Panc1 (cell line): Measurements from ENCODE around the gene FCSK. TPM values are rescaled to one million over a fixed set of nuclear protein-coding genes. Genes with fewer than 3 reads are reported as not detected.

Experiments used
- ATAC-seq: fragments of 200-7000 bp; cut with Tn5 transposase; 2 replicates; pipeline ENCODE4 v1.9.1; 2020; ENCODE audit warnings: mild to moderate bottlenecking, moderate library complexity
- BruUV-seq: library from RNA; stranded (reverse); fragments of 400-500 nt; replicated peaks from 2 replicates; lab custom pipeline; 2021; lab: Mats Ljungman, UMichigan
- CTCF ChIA-PET: fragments of 300-600 bp; sonication (Branson Sonifier 250); formaldehyde crosslinking; loops from one replicate; lab custom pipeline; 2022; ENCODE audit warnings: antibody characterized with exemption; lab: Charles Lee
- POLR2A ChIA-PET: fragments of 300-600 bp; sonication (Branson Sonifier 250); formaldehyde crosslinking; loops from one replicate; lab custom pipeline; 2022; ENCODE audit warnings: antibody characterized with exemption; lab: Charles Lee
- DNase-seq: peaks from one replicate; pipeline ENCODE4 v3.0.0-alpha.2; 2010; ENCODE audit warnings: low read depth, low spot score
- H3K27ac ChIP-seq: 2 replicates; pipeline ENCODE4 v1.5.1; 2011; ENCODE audit warnings: mild to moderate bottlenecking, low read length, inconsistent platforms
- H3K27me3 ChIP-seq: fragments of 200-500 bp; sonication (Bioruptor generic); 2 replicates; pipeline ENCODE4 v1.6.0; 2014; ENCODE audit warnings: low read length, inconsistent platforms; ENCODE audit not compliant: control insufficient read depth, insufficient read depth
- H3K36me3 ChIP-seq: fragments of 200-500 bp; sonication (Bioruptor generic); 2 replicates; pipeline ENCODE4 v1.5.1; 2014; ENCODE audit warnings: inconsistent platforms, mild to moderate bottlenecking, low read length, moderate library complexity; ENCODE audit not compliant: control insufficient read depth, insufficient read depth
- H3K4me1 ChIP-seq: 2 replicates; pipeline ENCODE4 v1.5.1; 2011; ENCODE audit warnings: inconsistent platforms, mild to moderate bottlenecking, low read length, moderate library complexity; ENCODE audit not compliant: control insufficient read depth, insufficient read depth
- H3K4me3 ChIP-seq, 2 experiments: 2 replicates each; pipeline ENCODE4 v1.5.1; 2011 to 2012; ENCODE audit warnings: low read depth in 2 of 2, low read length in 2 of 2, mild to moderate bottlenecking in 2 of 2, inconsistent platforms in 1 of 2, moderate library complexity in 1 of 2
- H3K9me3 ChIP-seq: fragments of 200-500 bp; sonication (Bioruptor generic); 2 replicates; pipeline ENCODE4 v1.5.1; 2014; ENCODE audit warnings: low read depth, mild to moderate bottlenecking, inconsistent platforms, low read length, moderate library complexity; ENCODE audit not compliant: control insufficient read depth, insufficient read depth
- CTCF ChIP-seq: fragments of 450-650 bp; IDR thresholded peaks from 2 replicates; pipeline ENCODE4 v1.5.1; 2017; ENCODE audit warnings: mild to moderate bottlenecking
- POLR2AphosphoS5 ChIP-seq: IDR thresholded peaks from 2 replicates; pipeline ENCODE4 v1.6.1; 2012; ENCODE audit warnings: mild to moderate bottlenecking, low read depth, low read length, moderate library complexity
- REST ChIP-seq, 2 experiments: IDR thresholded peaks; 2 replicates each; pipeline ENCODE4 v1.6.1; 2011 to 2012; ENCODE audit warnings: low read depth in 2 of 2, control low read depth in 1 of 2, low read length in 1 of 2, mild to moderate bottlenecking in 1 of 2, moderate library complexity in 1 of 2; ENCODE audit not compliant: insufficient read depth in 1 of 2
- SIN3A ChIP-seq: IDR thresholded peaks from 2 replicates; pipeline ENCODE4 v1.6.1; 2012; ENCODE audit warnings: low read depth, mild to moderate bottlenecking, low read length, moderate library complexity, borderline replicate concordance; ENCODE audit not compliant: insufficient read depth
- TCF7L2 ChIP-seq: IDR thresholded peaks from 2 replicates; pipeline ENCODE4 v1.6.1; 2011; ENCODE audit warnings: mild to moderate bottlenecking, low read depth, low read length, inconsistent platforms
- in situ Hi-C: cut with HindIII; loops from 2 replicates; pipeline ENCODE4 v1.10.0; 2016; ENCODE audit warnings: low sequenced_read_pairs, low pct_unique_long_range_greater_than_20kb
- intact Hi-C: fragments of 100-400 bp; cut with micrococcal nuclease; formaldehyde crosslinking; loops from one replicate; pipeline ENCODE4 v1.10.0; 2022; ENCODE audit not compliant: unreplicated experiment
- total RNA-seq: library from RNA; stranded (reverse); gene quantifications from one replicate; pipeline ENCODE4 v1.2.1, GENCODE V29; 2021; ENCODE audit not compliant: unreplicated experiment

The FCSK gene
- total RNA-seq, 1 experiment from 2014 or later: 16.9 TPM

DNA sequence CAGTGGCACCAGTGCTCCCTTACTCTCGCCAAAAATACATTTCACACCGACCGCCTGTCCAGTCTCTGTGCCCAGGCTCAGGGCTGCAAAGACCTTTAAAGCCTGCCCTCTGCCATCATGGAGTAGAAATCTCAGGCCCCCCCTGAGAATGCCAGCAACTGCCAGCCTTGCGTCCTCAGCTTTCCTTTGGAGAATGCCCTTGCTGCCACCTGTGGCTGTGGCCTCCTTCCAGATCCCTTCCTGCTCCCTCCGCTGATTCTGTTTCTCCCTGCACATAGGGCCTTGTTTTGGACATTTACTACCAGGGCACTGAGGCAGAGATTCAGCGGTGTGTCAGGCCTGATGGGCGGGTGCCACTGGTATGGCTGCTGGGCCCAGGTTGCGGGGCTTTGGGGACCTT is 13.2 kb downstream of the FCSK start:
- TF ChIP-seq REST (IDR thresholded peaks at IDR 0.05; ENCODE audit: insufficient read depth in 1 of 2, low read depth in 2 of 2, low read length in 1 of 2) (no peak), POLR2AphosphoS5 (no peak), SIN3A (no peak), TCF7L2 (no peak), CTCF (no peak)
- ChIA-PET CTCF (no interaction called here), POLR2A (no interaction called here)
- Histone ChIP-seq H3K27ac (no peak overlapping the region), H3K4me3 (no peak overlapping the region), H3K4me1 (no peaks in the 10 kb centered on the region), H3K36me3 (no peaks in the 10 kb centered on the region), H3K9me3 (no peaks in the 10 kb centered on the region), H3K27me3 (no peaks in the 10 kb centered on the region)
- intact Hi-C loops: no loop called here
- no TSS peak for BruUV-seq
- in situ Hi-C loops: no loop called here
- DNase-seq (no peak), ATAC-seq (no peak)

- Histone ChIP-seq H3K27ac (no peak overlapping the region), H3K4me1 (no peaks in the 10 kb centered on the region), H3K9me3 (no peaks in the 10 kb centered on the region), H3K36me3 (no peaks in the 10 kb centered on the region), H3K4me3 (no peak overlapping the region), H3K27me3 (no peaks in the 10 kb centered on the region)
- no peak for ATAC-seq
- intact Hi-C loops (no loop called here), in situ Hi-C loops (no loop called here)
- DNase-seq: no peak
- TF ChIP-seq POLR2AphosphoS5 (no peak), REST (IDR thresholded peaks at IDR 0.05; ENCODE audit: insufficient read depth in 1 of 2, low read depth in 2 of 2, low read length in 1 of 2) (no peak), SIN3A (no peak), CTCF (no peak), TCF7L2 (no peak)
- ChIA-PET CTCF (no interaction called here), POLR2A (no interaction called here)
- no TSS peak for BruUV-seq
These were observed 14.6 kb downstream of the FCSK start for GRCh38 chr16:70468776-70469525.
